ENCODE data around the gene APBA2. TPM values are rescaled to one million over a fixed set of nuclear protein-coding genes. Genes with fewer than 3 reads are reported as not detected.

Gene APBA2
- total RNA-seq, 1 experiment from 2014 or later, result 0.31 TPM

DNA sequence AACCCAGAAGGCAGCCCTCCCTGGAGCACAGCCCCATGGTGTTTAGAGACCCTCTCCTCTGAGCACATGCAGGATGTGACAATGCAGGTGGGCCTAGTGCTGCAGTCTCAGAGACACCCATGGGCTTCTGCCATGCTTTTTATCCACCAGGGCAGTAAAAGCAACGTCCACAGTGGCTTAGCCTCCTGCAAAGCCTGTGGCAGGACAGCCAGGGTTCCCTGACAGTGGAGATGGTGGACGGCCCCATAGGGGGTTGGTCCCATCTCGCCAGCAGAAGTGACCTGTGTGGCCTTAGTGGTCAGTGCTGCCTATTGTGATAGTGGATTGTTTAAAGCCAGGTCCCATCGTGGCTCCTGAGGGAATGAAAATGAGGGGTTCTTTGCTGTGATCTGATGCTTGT is 46.6 kb downstream of the APBA2 start:
- CTCF ChIA-PET, result no interaction called here
- Histone ChIP-seq H3K27me3 (ENCODE audit: control insufficient read depth, insufficient read depth, low read length) (no peaks in the 10 kb centered on the region), H3K36me3 (ENCODE audit: control insufficient read depth, insufficient read depth, low read length) (no peaks in the 10 kb centered on the region), H3K27ac (ENCODE audit: low read length) (no peak overlapping the region), H3K4me3 (ENCODE audit: low read depth in 2 of 2, low read length in 2 of 2) (no peak overlapping the region), H3K4me1 (ENCODE audit: control insufficient read depth, insufficient read depth, low read length) (no peaks in the 10 kb centered on the region), H3K9me3 (ENCODE audit: control insufficient read depth, insufficient read depth, low read depth, low read length) (no peaks in the 10 kb centered on the region)
- TF ChIP-seq POLR2AphosphoS5 (IDR thresholded peaks at IDR 0.05; ENCODE audit: low read depth, low read length) (no peak), SIN3A (IDR thresholded peaks at IDR 0.05; ENCODE audit: borderline replicate concordance, insufficient read depth, low read depth, low read length) (no peak), CTCF (IDR thresholded peaks at IDR 0.05) (no peak), TCF7L2 (IDR thresholded peaks at IDR 0.05; ENCODE audit: low read depth, low read length) (no peak)
- TF ChIP-seq, protein P1, sequence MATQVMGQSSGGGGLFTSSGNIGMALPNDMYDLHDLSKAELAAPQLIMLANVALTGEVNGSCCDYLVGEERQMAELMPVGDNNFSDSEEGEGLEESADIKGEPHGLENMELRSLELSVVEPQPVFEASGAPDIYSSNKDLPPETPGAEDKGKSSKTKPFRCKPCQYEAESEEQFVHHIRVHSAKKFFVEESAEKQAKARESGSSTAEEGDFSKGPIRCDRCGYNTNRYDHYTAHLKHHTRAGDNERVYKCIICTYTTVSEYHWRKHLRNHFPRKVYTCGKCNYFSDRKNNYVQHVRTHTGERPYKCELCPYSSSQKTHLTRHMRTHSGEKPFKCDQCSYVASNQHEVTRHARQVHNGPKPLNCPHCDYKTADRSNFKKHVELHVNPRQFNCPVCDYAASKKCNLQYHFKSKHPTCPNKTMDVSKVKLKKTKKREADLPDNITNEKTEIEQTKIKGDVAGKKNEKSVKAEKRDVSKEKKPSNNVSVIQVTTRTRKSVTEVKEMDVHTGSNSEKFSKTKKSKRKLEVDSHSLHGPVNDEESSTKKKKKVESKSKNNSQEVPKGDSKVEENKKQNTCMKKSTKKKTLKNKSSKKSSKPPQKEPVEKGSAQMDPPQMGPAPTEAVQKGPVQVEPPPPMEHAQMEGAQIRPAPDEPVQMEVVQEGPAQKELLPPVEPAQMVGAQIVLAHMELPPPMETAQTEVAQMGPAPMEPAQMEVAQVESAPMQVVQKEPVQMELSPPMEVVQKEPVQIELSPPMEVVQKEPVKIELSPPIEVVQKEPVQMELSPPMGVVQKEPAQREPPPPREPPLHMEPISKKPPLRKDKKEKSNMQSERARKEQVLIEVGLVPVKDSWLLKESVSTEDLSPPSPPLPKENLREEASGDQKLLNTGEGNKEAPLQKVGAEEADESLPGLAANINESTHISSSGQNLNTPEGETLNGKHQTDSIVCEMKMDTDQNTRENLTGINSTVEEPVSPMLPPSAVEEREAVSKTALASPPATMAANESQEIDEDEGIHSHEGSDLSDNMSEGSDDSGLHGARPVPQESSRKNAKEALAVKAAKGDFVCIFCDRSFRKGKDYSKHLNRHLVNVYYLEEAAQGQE (IDR thresholded peaks at IDR 0.05; ENCODE audit: insufficient read depth in 1 of 2, low read depth in 2 of 2, low read length in 1 of 2), result no peak
- ATAC-seq (no peak), DNase-seq (ENCODE audit: low read depth, low spot score) (no peak)
- intact Hi-C loops (cut with micrococcal nuclease; ENCODE audit: unreplicated experiment), result no loop called here
- in situ Hi-C loops (cut with HindIII; ENCODE audit: low pct_unique_long_range_greater_than_20kb, low sequenced_read_pairs), result no loop called here
- BruUV-seq (replicated peaks), result no TSS peak
- POLR2A ChIA-PET, result no interaction called here

- TF ChIP-seq SIN3A (IDR thresholded peaks at IDR 0.05; ENCODE audit: borderline replicate concordance, insufficient read depth, low read depth, low read length) (no peak), POLR2AphosphoS5 (IDR thresholded peaks at IDR 0.05; ENCODE audit: low read depth, low read length) (no peak), CTCF (IDR thresholded peaks at IDR 0.05) (no peak), TCF7L2 (IDR thresholded peaks at IDR 0.05; ENCODE audit: low read depth, low read length) (no peak)
- TF ChIP-seq, protein P1 (IDR thresholded peaks at IDR 0.05; ENCODE audit: insufficient read depth in 1 of 2, low read depth in 2 of 2, low read length in 1 of 2), result no peak
- Histone ChIP-seq H3K27ac (ENCODE audit: low read length) (no peak overlapping the region), H3K27me3 (ENCODE audit: control insufficient read depth, insufficient read depth, low read length) (no peaks in the 10 kb centered on the region), H3K4me1 (ENCODE audit: control insufficient read depth, insufficient read depth, low read length) (no peaks in the 10 kb centered on the region), H3K4me3 (ENCODE audit: low read depth in 2 of 2, low read length in 2 of 2) (no peak overlapping the region), H3K9me3 (ENCODE audit: control insufficient read depth, insufficient read depth, low read depth, low read length) (no peaks in the 10 kb centered on the region), H3K36me3 (ENCODE audit: control insufficient read depth, insufficient read depth, low read length) (no peaks in the 10 kb centered on the region)
- ChIA-PET POLR2A (no interaction called here), CTCF (no interaction called here)
- DNase-seq (ENCODE audit: low read depth, low spot score) (no peak), ATAC-seq (no peak)
- intact Hi-C loops (cut with micrococcal nuclease; ENCODE audit: unreplicated experiment) (no loop called here), in situ Hi-C loops (cut with HindIII; ENCODE audit: low pct_unique_long_range_greater_than_20kb, low sequenced_read_pairs) (no loop called here)
- no TSS peak for BruUV-seq (replicated peaks)
Observed at GRCh38 chr15:28933710-28934445, 48.1 kb downstream of the APBA2 start.
